Ovary (tissue), 9 donors: ENCODE measurements around the gene MFN1. TPM values are rescaled to one million over a fixed set of nuclear protein-coding genes. Genes with fewer than 3 reads are reported as not detected.

Experiments used
- DNase-seq, 5 donors: peaks; one replicate each; pipeline ENCODE4 v3.0.0-alpha.2; 2019 to 2020
- H3K27ac ChIP-seq, 2 donors: fragments of 200-600 bp; one replicate each; pipeline versions ENCODE4 v1.5.1 to v1.8.0; 2019 to 2022
- H3K27me3 ChIP-seq: fragments of 200-600 bp; one replicate; pipeline ENCODE4 v1.8.0; 2022
- H3K36me3 ChIP-seq: fragments of 200-600 bp; sonication (generic); one replicate; pipeline ENCODE4 v1.5.1; 2019
- H3K4me1 ChIP-seq: one replicate; pipeline ENCODE4 v1.8.1; 2013; ENCODE audit warnings: mild to moderate bottlenecking, moderate library complexity; ENCODE audit not compliant: insufficient read depth
- H3K4me3 ChIP-seq: fragments of 200-600 bp; sonication (generic); one replicate; pipeline ENCODE4 v1.5.1; 2017
- H3K9me3 ChIP-seq, 2 donors: fragments of 200-600 bp in 1 of 2; sonication (generic) in 1 of 2; one replicate each; pipeline versions ENCODE4 v1.5.1 to v1.8.1; 2013 to 2019; ENCODE audit warnings: mild to moderate bottlenecking in 1 of 2, moderate library complexity in 1 of 2
- EP300 ChIP-seq: sonication (generic); formaldehyde crosslinking; IDR thresholded peaks from one replicate; pipeline ENCODE4 v1.6.1; 2017; ENCODE audit warnings: antibody characterized with exemption
- POLR2A ChIP-seq: fragments of 450-650 bp; IDR thresholded peaks from one replicate; pipeline ENCODE4 v1.6.1; 2017; ENCODE audit warnings: antibody characterized with exemption, mild to moderate bottlenecking, moderate library complexity
- WGBS, 3 donors: extraction: QIAGEN DNeasy Blood & Tissue Kit in 1 of 3; methylation state at CpG; one replicate each; pipeline versions ENCODE4 v1.1.5 to v1.1.7; 2013 to 2017; 5-methylcytosine and 5-hydroxymethylcytosine counted together
- intact Hi-C, 4 donors: fragments of 100-400 bp; cut with DNase I; formaldehyde crosslinking; loops; one replicate each; pipeline versions ENCODE4 v1.11.0 to v1.15.1; 2022 to 2023
- polyA plus RNA-seq, 2 donors: library from polyadenylated mRNA; stranded (reverse); fragments of 200-250 nt in 1 of 2; fragments of 350-450 nt in 1 of 2; fragmentation: Illumina TruSeq in 1 of 2; extraction: RNeasy Lipid Tissue Mini Kit (QIAGEN cat#74804) in 1 of 2; gene quantifications; one replicate each; pipeline ENCODE4 v1.2.3, GENCODE V29; 2013 to 2014
- total RNA-seq, 7 donors: library from RNA; depleted of rRNA in 2 of 7; stranded (reverse); fragments of >200 nt in 2 of 7; fragmentation: NEBNext Ultra II Directional in 3 of 7; extraction: Animal tissue kit (Norgen Biotek cat#: 25700) in 3 of 7; gene quantifications; one replicate each; pipeline versions ENCODE4 v1.1.0 to v1.2.4, GENCODE V29; 2016 to 2023
- TF ChIP-seq, protein P1 (sequence below), 3 donors: fragments of 450-650 bp in 2 of 3; fragments of 200-600 bp in 1 of 3; IDR thresholded peaks; one replicate each; pipeline versions ENCODE4 v1.5.1 to v1.8.0; 2016 to 2022; ENCODE audit warnings: antibody characterized with exemption in 3 of 3, mild to moderate bottlenecking in 1 of 3
- donor health status: DM: no; HTN: no; CAD: no; lungs with moderate emphysema.
- donor health status: DM: no; HTN: no; CAD: no.
- donor health status: Bipolar disorder and iron deficiency.
- donor health status: DM: yes; HTN: yes; CAD: no.
- donor health status: DM: no; HTN: no; CAD: no.
- donor health status: DM: yes; HTN: yes; CAD: no.

MFN1 gene
- total and polyA plus RNA-seq, 9 donors: 11.8 to 49.8 (median 39.3) TPM

DNA sequence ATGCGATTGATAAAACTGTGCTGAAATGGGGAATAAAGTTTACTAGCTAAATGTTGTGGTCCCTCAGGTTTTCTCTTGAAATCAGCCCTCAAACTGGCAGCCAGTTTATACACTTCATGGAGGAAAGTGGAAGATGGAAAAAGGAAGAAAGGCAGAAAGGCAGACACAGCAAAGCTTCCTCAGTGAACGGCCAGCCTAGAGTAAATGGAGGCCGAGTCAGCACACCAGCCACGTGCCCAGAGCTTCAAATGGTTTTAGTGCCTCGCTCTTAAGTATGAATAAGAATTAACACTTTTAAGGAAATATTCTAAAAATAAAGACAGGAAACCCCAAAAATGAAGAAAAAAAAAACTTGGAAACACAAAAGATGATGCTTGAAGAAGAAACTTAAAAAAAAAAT is 55.5 kb downstream of the MFN1 start:
- TF ChIP-seq POLR2A: no peak
- no peak for TF ChIP-seq EP300
- TF ChIP-seq, protein P1, sequence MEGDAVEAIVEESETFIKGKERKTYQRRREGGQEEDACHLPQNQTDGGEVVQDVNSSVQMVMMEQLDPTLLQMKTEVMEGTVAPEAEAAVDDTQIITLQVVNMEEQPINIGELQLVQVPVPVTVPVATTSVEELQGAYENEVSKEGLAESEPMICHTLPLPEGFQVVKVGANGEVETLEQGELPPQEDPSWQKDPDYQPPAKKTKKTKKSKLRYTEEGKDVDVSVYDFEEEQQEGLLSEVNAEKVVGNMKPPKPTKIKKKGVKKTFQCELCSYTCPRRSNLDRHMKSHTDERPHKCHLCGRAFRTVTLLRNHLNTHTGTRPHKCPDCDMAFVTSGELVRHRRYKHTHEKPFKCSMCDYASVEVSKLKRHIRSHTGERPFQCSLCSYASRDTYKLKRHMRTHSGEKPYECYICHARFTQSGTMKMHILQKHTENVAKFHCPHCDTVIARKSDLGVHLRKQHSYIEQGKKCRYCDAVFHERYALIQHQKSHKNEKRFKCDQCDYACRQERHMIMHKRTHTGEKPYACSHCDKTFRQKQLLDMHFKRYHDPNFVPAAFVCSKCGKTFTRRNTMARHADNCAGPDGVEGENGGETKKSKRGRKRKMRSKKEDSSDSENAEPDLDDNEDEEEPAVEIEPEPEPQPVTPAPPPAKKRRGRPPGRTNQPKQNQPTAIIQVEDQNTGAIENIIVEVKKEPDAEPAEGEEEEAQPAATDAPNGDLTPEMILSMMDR (IDR thresholded peaks at IDR 0.05): no peak
- 81 to 88% (median 82%) methylated on average over 5 of the region's 5 CpGs for WGBS, 3 donors
- Histone ChIP-seq H3K4me3 (no peak overlapping the region), H3K27ac (no peak overlapping the region), H3K36me3 (no peaks in the 10 kb centered on the region), H3K9me3 (no peaks in the 10 kb centered on the region), H3K4me1 (peaks cover 2% of the 10 kb centered on the region), H3K27me3 (no peaks in the 10 kb centered on the region)
- intact Hi-C loops: no loop called here
- no peak for DNase-seq

DNA sequence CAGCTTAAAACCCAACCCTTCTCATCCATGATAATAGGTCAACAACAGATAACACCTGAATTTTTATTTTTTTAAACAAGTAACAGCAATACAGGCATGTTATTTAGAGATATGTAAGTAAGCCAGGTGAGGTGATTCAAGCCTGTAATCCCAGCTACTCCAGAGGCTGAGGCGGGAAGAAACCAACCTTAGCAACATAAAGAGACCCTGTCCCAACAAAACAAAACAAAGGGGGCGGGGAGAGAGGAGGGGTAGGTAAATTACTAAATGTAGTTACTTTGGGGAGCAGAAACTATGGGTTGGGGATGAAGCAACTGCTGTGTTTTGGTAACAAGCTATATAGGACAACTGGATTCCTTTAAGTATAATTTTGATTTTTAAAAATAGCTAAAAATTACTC is 56.8 kb downstream of the MFN1 start:
- Histone ChIP-seq H3K27ac (no peak overlapping the region), H3K36me3 (no peaks in the 10 kb centered on the region), H3K4me1 (peaks cover 2% of the 10 kb centered on the region), H3K9me3 (no peaks in the 10 kb centered on the region), H3K4me3 (no peak overlapping the region), H3K27me3 (no peaks in the 10 kb centered on the region)
- DNase-seq: no peak
- TF ChIP-seq POLR2A (no peak), EP300 (no peak)
- TF ChIP-seq, protein P1 (IDR thresholded peaks at IDR 0.05): no peak
- WGBS, 3 donors: 91 to 98% (median 94%) methylated on average over 2 of the region's 2 CpGs
- intact Hi-C loops: no loop called here

DNA sequence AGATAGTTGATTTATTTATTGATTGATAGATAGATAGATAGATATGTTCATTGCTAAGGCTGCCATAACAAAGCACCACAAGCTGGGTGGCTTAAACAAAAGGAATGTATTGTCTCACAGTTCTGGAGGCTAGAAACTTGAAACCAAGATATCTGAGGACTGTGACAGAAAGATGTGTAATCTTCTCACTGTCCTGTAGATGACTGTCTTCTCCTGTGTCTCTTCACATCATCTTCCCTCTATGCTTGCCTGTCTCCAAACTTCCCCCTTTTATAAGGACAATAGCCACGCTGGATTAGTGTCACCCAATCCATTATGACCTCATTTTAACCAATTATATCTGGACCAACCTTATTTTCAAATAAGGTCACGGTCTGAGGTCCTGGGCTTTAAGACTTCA is 62.8 kb downstream of the MFN1 start:
- WGBS, 3 donors: 96 to 99% (median 97%) methylated on average over 2 of the region's 2 CpGs
- Histone ChIP-seq H3K4me3 (no peak overlapping the region), H3K36me3 (no peaks in the 10 kb centered on the region), H3K4me1 (peaks cover 2% of the 10 kb centered on the region), H3K27me3 (no peaks in the 10 kb centered on the region), H3K9me3 (no peaks in the 10 kb centered on the region), H3K27ac (no peak overlapping the region)
- DNase-seq: no peak
- TF ChIP-seq, protein P1 (IDR thresholded peaks at IDR 0.05): no peak
- TF ChIP-seq EP300 (no peak), POLR2A (no peak)
- intact Hi-C loops: no loop called here

DNA sequence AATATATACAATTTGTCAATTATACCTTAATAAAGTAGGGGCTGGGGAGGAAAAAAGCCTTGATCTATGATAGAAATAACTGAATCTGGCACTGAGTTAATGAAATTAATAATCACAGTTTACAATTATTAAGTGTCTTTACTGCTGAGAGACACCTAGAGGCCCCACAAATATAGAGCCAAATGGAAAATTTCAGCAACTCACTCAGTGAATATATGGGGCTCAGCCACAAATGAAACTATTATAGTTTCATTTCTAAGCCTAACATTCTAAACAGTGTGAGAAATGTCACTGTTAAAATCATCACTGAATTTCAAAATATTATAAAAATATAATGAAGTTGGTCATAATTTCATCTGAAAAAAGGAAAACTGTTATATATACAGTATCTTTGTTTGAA is 63.5 kb downstream of the MFN1 start:
- Histone ChIP-seq H3K4me3 (no peak overlapping the region), H3K9me3 (no peaks in the 10 kb centered on the region), H3K27me3 (no peaks in the 10 kb centered on the region), H3K36me3 (no peaks in the 10 kb centered on the region), H3K4me1 (peaks cover 2% of the 10 kb centered on the region), H3K27ac (no peak overlapping the region)
- intact Hi-C loops: no loop called here
- no peak for TF ChIP-seq EP300
- TF ChIP-seq, protein P1 (IDR thresholded peaks at IDR 0.05): no peak
- no peak for TF ChIP-seq POLR2A
- no peak for DNase-seq

DNA sequence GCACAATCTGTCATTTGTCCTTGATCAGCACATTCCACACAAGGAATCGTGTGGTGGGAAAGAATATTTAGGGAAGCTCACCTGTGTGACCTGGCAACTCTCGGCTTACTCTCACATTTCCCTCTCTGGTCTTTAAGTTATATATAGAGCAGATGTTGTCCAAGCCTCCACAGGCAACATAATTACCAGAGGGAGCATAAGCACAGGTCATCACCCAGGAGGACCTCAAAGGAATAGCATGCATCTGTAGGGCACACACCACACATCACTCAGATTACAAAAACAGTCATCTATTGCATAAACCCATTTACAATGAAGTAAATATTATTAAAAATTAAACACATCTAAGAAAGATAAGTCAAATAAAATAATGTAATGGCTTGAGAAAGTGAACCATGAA is 67.3 kb downstream of the MFN1 start:
- WGBS, 3 donors: 39 to 68% (median 54%) methylated on average over 2 of the region's 2 CpGs
- H3K9me3 ChIP-seq: no peaks in the 10 kb centered on the region
- intact Hi-C loops: no loop called here
- TF ChIP-seq EP300: no peak
- TF ChIP-seq, protein P1 (IDR thresholded peaks at IDR 0.05): no peak
- TF ChIP-seq POLR2A: no peak
- H3K27ac ChIP-seq: no peak overlapping the region
- H3K4me3 ChIP-seq: no peak overlapping the region
- no peaks in the 10 kb centered on the region for H3K27me3 ChIP-seq
- H3K36me3 ChIP-seq: no peaks in the 10 kb centered on the region
- DNase-seq: no peak
- no peaks in the 10 kb centered on the region for H3K4me1 ChIP-seq
